ENCODE measurements around the gene PDCL2. TPM values are rescaled to one million over a fixed set of nuclear protein-coding genes. Genes with fewer than 3 reads are reported as not detected.
A peak's percentile ranks its signal among the peaks of the same experiment; 100 is the strongest.

The PDCL2 gene
- total and polyA plus RNA-seq, 2 of the 13 experiments (the other 11 are each of a cell fraction or from before 2014, with no cell fraction given) = not detected

DNA sequence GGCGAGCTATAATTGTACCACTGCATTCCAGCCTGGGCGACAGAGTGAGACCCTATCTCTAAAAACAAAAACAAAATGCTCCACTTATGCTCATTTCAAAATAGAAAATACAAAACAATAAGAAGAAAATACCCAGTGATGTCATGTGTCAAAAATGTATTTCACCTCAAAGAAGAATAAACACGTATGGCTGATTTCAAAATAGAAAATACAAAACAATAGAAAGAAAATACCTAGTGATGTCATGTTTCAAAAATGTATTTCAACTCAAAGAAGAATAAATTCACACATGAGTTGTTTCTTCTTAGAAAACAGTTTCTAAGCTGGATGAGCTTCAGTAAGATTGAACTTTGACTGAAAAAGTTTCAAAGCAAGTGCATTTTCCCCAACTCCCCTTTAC lies 20.3 kb upstream of the PDCL2 start:
- DNase-seq (ENCODE audit: low spot score) = no peak
- ChIA-PET CTCF (ENCODE audit: low intra/inter-chr PET ratio, low total read pairs) (no interaction called here), POLR2A (no interaction called here)
- Histone ChIP-seq H3K9me3 (ENCODE audit: low read length) (no peaks in the 10 kb centered on the region), H3K9ac (ENCODE audit: insufficient read depth, low read depth, low read length) (no peak overlapping the region), H3K27me3 (ENCODE audit: control insufficient read depth in 1 of 2, insufficient read depth in 2 of 2, low read length in 2 of 2) (no peaks in the 10 kb centered on the region), H3K4me2 (ENCODE audit: low read depth, low read length) (no peak overlapping the region), H3K4me3 (replicated peaks in 1 of 3; ENCODE audit: insufficient read depth in 1 of 3, low read depth in 2 of 3, low read length in 3 of 3) (no peak overlapping the region), H3K79me2 (ENCODE audit: insufficient read depth, low read length) (no peaks in the 10 kb centered on the region), H2AFZ (ENCODE audit: low read length) (no peak overlapping the region), H3K27ac (ENCODE audit: extremely low read length, insufficient read depth, low read length) (no peak overlapping the region), H4K20me1 (ENCODE audit: insufficient read depth, low read length) (no peaks in the 10 kb centered on the region), H3K36me3 (replicated peaks in 1 of 2; ENCODE audit: control insufficient read depth in 1 of 2, insufficient read depth in 2 of 2, low read length in 2 of 2) (no peaks in the 10 kb centered on the region), H3K4me1 (ENCODE audit: insufficient read depth, low read length) (no peaks in the 10 kb centered on the region)
- no TSS peak for BruUV-seq (replicated peaks)
- no peak for ATAC-seq
- intact Hi-C loops (cut with micrococcal nuclease; ENCODE audit: unreplicated experiment) (no loop called here), in situ Hi-C loops (cut with HindIII; ENCODE audit: extremely low pct_ligation_motif_present, low pct_unique_long_range_greater_than_20kb) (no loop called here)
- 42% methylated on average over 3 of the region's 3 CpGs for WGBS (ENCODE audit: low lambda C conversion rate)
- TF ChIP-seq CREB1 (IDR thresholded peaks at IDR 0.05) (peak; percentile 29; the same call in 1 of the 2 replicates), CREB1 (CRISPR knock-in tag; IDR thresholded peaks at IDR 0.05) (no peak), HES4 (CRISPR knock-in tag; IDR thresholded peaks at IDR 0.05; ENCODE audit: borderline replicate concordance) (no peak)
- no peak for FAIRE-seq

- Histone ChIP-seq H3K4me3 (replicated peaks in 1 of 3; ENCODE audit: insufficient read depth in 1 of 3, low read depth in 2 of 3, low read length in 3 of 3) (no peak overlapping the region), H3K4me2 (ENCODE audit: low read depth, low read length) (no peak overlapping the region), H3K27ac (ENCODE audit: extremely low read length, insufficient read depth, low read length) (no peak overlapping the region), H3K4me1 (ENCODE audit: insufficient read depth, low read length) (no peaks in the 10 kb centered on the region), H3K9ac (ENCODE audit: insufficient read depth, low read depth, low read length) (no peak overlapping the region), H3K79me2 (ENCODE audit: insufficient read depth, low read length) (no peaks in the 10 kb centered on the region), H3K36me3 (replicated peaks in 1 of 2; ENCODE audit: control insufficient read depth in 1 of 2, insufficient read depth in 2 of 2, low read length in 2 of 2) (no peaks in the 10 kb centered on the region), H2AFZ (ENCODE audit: low read length) (no peak overlapping the region), H3K27me3 (ENCODE audit: control insufficient read depth in 1 of 2, insufficient read depth in 2 of 2, low read length in 2 of 2) (no peaks in the 10 kb centered on the region), H4K20me1 (ENCODE audit: insufficient read depth, low read length) (no peaks in the 10 kb centered on the region), H3K9me3 (ENCODE audit: low read length) (no peaks in the 10 kb centered on the region)
- intact Hi-C loops (cut with micrococcal nuclease; ENCODE audit: unreplicated experiment) (no loop called here), in situ Hi-C loops (cut with HindIII; ENCODE audit: extremely low pct_ligation_motif_present, low pct_unique_long_range_greater_than_20kb) (no loop called here)
- ChIA-PET CTCF (ENCODE audit: low intra/inter-chr PET ratio, low total read pairs) (no interaction called here), POLR2A (no interaction called here)
- no TSS peak for BruUV-seq (replicated peaks)
- ATAC-seq (no peak), DNase-seq (ENCODE audit: low spot score) (no peak), FAIRE-seq (no peak)
- WGBS (ENCODE audit: low lambda C conversion rate) = 22% methylated on average over 3 of the region's 3 CpGs
- TF ChIP-seq CENPT (CRISPR knock-in tag; IDR thresholded peaks at IDR 0.05; ENCODE audit: low read depth) (no peak), MAFG (CRISPR knock-in tag; IDR thresholded peaks at IDR 0.05) (no peak), GPN1 (CRISPR knock-in tag; IDR thresholded peaks at IDR 0.05; ENCODE audit: borderline replicate concordance) (no peak), RXRA (CRISPR knock-in tag; IDR thresholded peaks at IDR 0.05) (no peak), ZC3H4 (CRISPR knock-in tag; IDR thresholded peaks at IDR 0.05; ENCODE audit: borderline replicate concordance) (no peak), ZNF350 (CRISPR knock-in tag; IDR thresholded peaks at IDR 0.05; ENCODE audit: borderline replicate concordance, low read depth) (no peak), PTBP1 (IDR thresholded peaks at IDR 0.05; ENCODE audit: low read depth, low read length, poor library complexity, severe bottlenecking) (no peak), ZNF260 (CRISPR knock-in tag; IDR thresholded peaks at IDR 0.05; ENCODE audit: borderline replicate concordance, low read depth) (no peak), ZFY (CRISPR knock-in tag; IDR thresholded peaks at IDR 0.05) (no peak), ZNF709 (CRISPR knock-in tag; IDR thresholded peaks at IDR 0.05) (no peak), MLLT10 (CRISPR knock-in tag; IDR thresholded peaks at IDR 0.05) (no peak)
- TF ChIP-seq, protein P1, sequence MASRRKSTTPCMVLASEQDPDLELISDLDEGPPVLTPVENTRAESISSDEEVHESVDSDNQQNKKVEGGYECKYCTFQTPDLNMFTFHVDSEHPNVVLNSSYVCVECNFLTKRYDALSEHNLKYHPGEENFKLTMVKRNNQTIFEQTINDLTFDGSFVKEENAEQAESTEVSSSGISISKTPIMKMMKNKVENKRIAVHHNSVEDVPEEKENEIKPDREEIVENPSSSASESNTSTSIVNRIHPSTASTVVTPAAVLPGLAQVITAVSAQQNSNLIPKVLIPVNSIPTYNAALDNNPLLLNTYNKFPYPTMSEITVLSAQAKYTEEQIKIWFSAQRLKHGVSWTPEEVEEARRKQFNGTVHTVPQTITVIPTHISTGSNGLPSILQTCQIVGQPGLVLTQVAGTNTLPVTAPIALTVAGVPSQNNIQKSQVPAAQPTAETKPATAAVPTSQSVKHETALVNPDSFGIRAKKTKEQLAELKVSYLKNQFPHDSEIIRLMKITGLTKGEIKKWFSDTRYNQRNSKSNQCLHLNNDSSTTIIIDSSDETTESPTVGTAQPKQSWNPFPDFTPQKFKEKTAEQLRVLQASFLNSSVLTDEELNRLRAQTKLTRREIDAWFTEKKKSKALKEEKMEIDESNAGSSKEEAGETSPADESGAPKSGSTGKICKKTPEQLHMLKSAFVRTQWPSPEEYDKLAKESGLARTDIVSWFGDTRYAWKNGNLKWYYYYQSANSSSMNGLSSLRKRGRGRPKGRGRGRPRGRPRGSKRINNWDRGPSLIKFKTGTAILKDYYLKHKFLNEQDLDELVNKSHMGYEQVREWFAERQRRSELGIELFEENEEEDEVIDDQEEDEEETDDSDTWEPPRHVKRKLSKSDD (CRISPR knock-in tag; IDR thresholded peaks at IDR 0.05; ENCODE audit: low read depth) = no peak
- TF ChIP-seq, protein P2, sequence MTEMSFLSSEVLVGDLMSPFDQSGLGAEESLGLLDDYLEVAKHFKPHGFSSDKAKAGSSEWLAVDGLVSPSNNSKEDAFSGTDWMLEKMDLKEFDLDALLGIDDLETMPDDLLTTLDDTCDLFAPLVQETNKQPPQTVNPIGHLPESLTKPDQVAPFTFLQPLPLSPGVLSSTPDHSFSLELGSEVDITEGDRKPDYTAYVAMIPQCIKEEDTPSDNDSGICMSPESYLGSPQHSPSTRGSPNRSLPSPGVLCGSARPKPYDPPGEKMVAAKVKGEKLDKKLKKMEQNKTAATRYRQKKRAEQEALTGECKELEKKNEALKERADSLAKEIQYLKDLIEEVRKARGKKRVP (CRISPR knock-in tag; IDR thresholded peaks at IDR 0.05) = no peak
Observed at GRCh38 chr4:55611358-55612059, 19.5 kb upstream of the PDCL2 start.
